ENCODE measurements around the gene GALNT13.

Gene GALNT13

GRCh38 chr2:154203206-154203605, 331.5 kb downstream of the GALNT13 start:
- Histone ChIP-seq H3K27me3 (ENCODE audit: insufficient read depth, insufficient read length) (no peaks in the 10 kb centered on the region), H3K36me3 (ENCODE audit: insufficient read depth, insufficient read length, low read length) (no peaks in the 10 kb centered on the region), H3K9me3 (ENCODE audit: insufficient read depth, low read length) (no peaks in the 10 kb centered on the region), H3K4me3 (ENCODE audit: insufficient read length, low read depth) (no peak overlapping the region), H3K9ac (ENCODE audit: insufficient read length, low read depth) (no peak overlapping the region), H3K4me1 (ENCODE audit: insufficient read depth, insufficient read length) (no peaks in the 10 kb centered on the region)
- TF ChIP-seq SUZ12 (IDR thresholded peaks at IDR 0.05; ENCODE audit: extremely low read depth, insufficient read depth, insufficient read length) (no peak), YY1 (IDR thresholded peaks at IDR 0.05; ENCODE audit: insufficient read depth, insufficient read length) (no peak), ZNF274 (IDR thresholded peaks at IDR 0.05; ENCODE audit: low read depth, low read length) (no peak)
- no peak for DNase-seq (ENCODE audit: low read depth, low spot score)

GRCh38 chr2:154203902-154204301, 332.2 kb downstream of the GALNT13 start:
- H3K4me1 ChIP-seq (ENCODE audit: insufficient read depth, insufficient read length), result no peaks in the 10 kb centered on the region
- TF ChIP-seq ZNF274 (IDR thresholded peaks at IDR 0.05; ENCODE audit: low read depth, low read length) (no peak), SUZ12 (IDR thresholded peaks at IDR 0.05; ENCODE audit: extremely low read depth, insufficient read depth, insufficient read length) (no peak), YY1 (IDR thresholded peaks at IDR 0.05; ENCODE audit: insufficient read depth, insufficient read length) (no peak)
- no peaks in the 10 kb centered on the region for H3K9me3 ChIP-seq (ENCODE audit: insufficient read depth, low read length)
- no peaks in the 10 kb centered on the region for H3K27me3 ChIP-seq (ENCODE audit: insufficient read depth, insufficient read length)
- no peak overlapping the region for H3K9ac ChIP-seq (ENCODE audit: insufficient read length, low read depth)
- no peak for DNase-seq (ENCODE audit: low read depth, low spot score)
- no peaks in the 10 kb centered on the region for H3K36me3 ChIP-seq (ENCODE audit: insufficient read depth, insufficient read length, low read length)
- no peak overlapping the region for H3K4me3 ChIP-seq (ENCODE audit: insufficient read length, low read depth)

- H3K9me3 ChIP-seq (ENCODE audit: insufficient read depth, low read length), result no peaks in the 10 kb centered on the region
- no peak for DNase-seq (ENCODE audit: low read depth, low spot score)
- H3K27me3 ChIP-seq (ENCODE audit: insufficient read depth, insufficient read length), result no peaks in the 10 kb centered on the region
- TF ChIP-seq YY1 (IDR thresholded peaks at IDR 0.05; ENCODE audit: insufficient read depth, insufficient read length), result no peak
- TF ChIP-seq ZNF274 (IDR thresholded peaks at IDR 0.05; ENCODE audit: low read depth, low read length), result no peak
- no peak for TF ChIP-seq SUZ12 (IDR thresholded peaks at IDR 0.05; ENCODE audit: extremely low read depth, insufficient read depth, insufficient read length)
- H3K36me3 ChIP-seq (ENCODE audit: insufficient read depth, insufficient read length, low read length), result no peaks in the 10 kb centered on the region
- no peak overlapping the region for H3K4me3 ChIP-seq (ENCODE audit: insufficient read length, low read depth)
- no peaks in the 10 kb centered on the region for H3K4me1 ChIP-seq (ENCODE audit: insufficient read depth, insufficient read length)
- H3K9ac ChIP-seq (ENCODE audit: insufficient read length, low read depth), result no peak overlapping the region
Measured at GRCh38 chr2:154207288-154208047, 335.7 kb downstream of the GALNT13 start.

- H3K9me3 ChIP-seq (ENCODE audit: insufficient read depth, low read length), result no peaks in the 10 kb centered on the region
- H3K9ac ChIP-seq (ENCODE audit: insufficient read length, low read depth), result no peak overlapping the region
- H3K4me3 ChIP-seq (ENCODE audit: insufficient read length, low read depth), result no peak overlapping the region
- H3K36me3 ChIP-seq (ENCODE audit: insufficient read depth, insufficient read length, low read length), result no peaks in the 10 kb centered on the region
- no peaks in the 10 kb centered on the region for H3K4me1 ChIP-seq (ENCODE audit: insufficient read depth, insufficient read length)
- H3K27me3 ChIP-seq (ENCODE audit: insufficient read depth, insufficient read length), result no peaks in the 10 kb centered on the region
- no peak for TF ChIP-seq YY1 (IDR thresholded peaks at IDR 0.05; ENCODE audit: insufficient read depth, insufficient read length)
- DNase-seq (ENCODE audit: low read depth, low spot score), result no peak
Measured at GRCh38 chr2:154223726-154224125, 352.0 kb downstream of the GALNT13 start.

- Histone ChIP-seq H3K27me3 (ENCODE audit: insufficient read depth, insufficient read length) (no peaks in the 10 kb centered on the region), H3K4me3 (ENCODE audit: insufficient read length, low read depth) (no peak overlapping the region), H3K9me3 (ENCODE audit: insufficient read depth, low read length) (no peaks in the 10 kb centered on the region), H3K4me1 (ENCODE audit: insufficient read depth, insufficient read length) (no peaks in the 10 kb centered on the region), H3K9ac (ENCODE audit: insufficient read length, low read depth) (no peak overlapping the region), H3K36me3 (ENCODE audit: insufficient read depth, insufficient read length, low read length) (no peaks in the 10 kb centered on the region)
- TF ChIP-seq ZNF274 (IDR thresholded peaks at IDR 0.05; ENCODE audit: low read depth, low read length) (no peak), SUZ12 (IDR thresholded peaks at IDR 0.05; ENCODE audit: extremely low read depth, insufficient read depth, insufficient read length) (no peak), YY1 (IDR thresholded peaks at IDR 0.05; ENCODE audit: insufficient read depth, insufficient read length) (no peak)
- no peak for DNase-seq (ENCODE audit: low read depth, low spot score)
Measured at GRCh38 chr2:154226931-154227330, 355.2 kb downstream of the GALNT13 start.

GRCh38 chr2:154228566-154229280, 357.0 kb downstream of the GALNT13 start:
- no peak for DNase-seq (ENCODE audit: low read depth, low spot score)
- H3K36me3 ChIP-seq (ENCODE audit: insufficient read depth, insufficient read length, low read length), result no peaks in the 10 kb centered on the region
- no peaks in the 10 kb centered on the region for H3K4me1 ChIP-seq (ENCODE audit: insufficient read depth, insufficient read length)
- H3K9me3 ChIP-seq (ENCODE audit: insufficient read depth, low read length), result no peaks in the 10 kb centered on the region
- TF ChIP-seq YY1 (IDR thresholded peaks at IDR 0.05; ENCODE audit: insufficient read depth, insufficient read length) (no peak), SUZ12 (IDR thresholded peaks at IDR 0.05; ENCODE audit: extremely low read depth, insufficient read depth, insufficient read length) (no peak), ZNF274 (IDR thresholded peaks at IDR 0.05; ENCODE audit: low read depth, low read length) (no peak)
- H3K9ac ChIP-seq (ENCODE audit: insufficient read length, low read depth), result no peak overlapping the region
- no peaks in the 10 kb centered on the region for H3K27me3 ChIP-seq (ENCODE audit: insufficient read depth, insufficient read length)
- no peak overlapping the region for H3K4me3 ChIP-seq (ENCODE audit: insufficient read length, low read depth)

- H3K4me3 ChIP-seq (ENCODE audit: insufficient read length, low read depth), result no peak overlapping the region
- no peak for DNase-seq (ENCODE audit: low read depth, low spot score)
- H3K9me3 ChIP-seq (ENCODE audit: insufficient read depth, low read length), result no peaks in the 10 kb centered on the region
- H3K27me3 ChIP-seq (ENCODE audit: insufficient read depth, insufficient read length), result no peaks in the 10 kb centered on the region
- H3K4me1 ChIP-seq (ENCODE audit: insufficient read depth, insufficient read length), result no peaks in the 10 kb centered on the region
- H3K36me3 ChIP-seq (ENCODE audit: insufficient read depth, insufficient read length, low read length), result no peaks in the 10 kb centered on the region
- H3K9ac ChIP-seq (ENCODE audit: insufficient read length, low read depth), result no peak overlapping the region
- TF ChIP-seq YY1 (IDR thresholded peaks at IDR 0.05; ENCODE audit: insufficient read depth, insufficient read length) (no peak), SUZ12 (IDR thresholded peaks at IDR 0.05; ENCODE audit: extremely low read depth, insufficient read depth, insufficient read length) (no peak), ZNF274 (IDR thresholded peaks at IDR 0.05; ENCODE audit: low read depth, low read length) (no peak)
Measured at GRCh38 chr2:154229966-154230365, 358.2 kb downstream of the GALNT13 start.

All from NT2/D1 (cell line).